ENCODE results near the gene CLSTN1.

Gene CLSTN1

GRCh38 chr1:9858293-9859035 is 34.7 kb upstream of the CLSTN1 start:
- H3K36me3 Mint-ChIP-seq = peaks cover 10% of the 10 kb centered on the region
- H3K9me3 Mint-ChIP-seq = no peaks in the 10 kb centered on the region
- H3K4me1 Mint-ChIP-seq = peaks cover 5% of the 10 kb centered on the region
- no peaks in the 10 kb centered on the region for H3K27me3 Mint-ChIP-seq
- H3K27ac Mint-ChIP-seq = no peak overlapping the region
- H3K4me3 Mint-ChIP-seq = no peak overlapping the region

- Mint-ChIP-seq H3K27me3 (no peaks in the 10 kb centered on the region), H3K4me1 (peaks cover 10% of the 10 kb centered on the region)
Measured at GRCh38 chr1:9855186-9855585, 31.4 kb upstream of the CLSTN1 start.

GRCh38 chr1:9853249-9853595 is 29.5 kb upstream of the CLSTN1 start:
- peaks cover 6% of the 10 kb centered on the region for H3K36me3 Mint-ChIP-seq
- H3K9me3 Mint-ChIP-seq = no peaks in the 10 kb centered on the region
- no peaks in the 10 kb centered on the region for H3K27me3 Mint-ChIP-seq
- H3K27ac Mint-ChIP-seq = no peak overlapping the region
- no peak overlapping the region for H3K4me3 Mint-ChIP-seq
- H3K4me1 Mint-ChIP-seq = peaks cover 10% of the 10 kb centered on the region

More at GRCh38 chr1:9855186-9855585, 31.4 kb upstream of the CLSTN1 start:
- Mint-ChIP-seq H3K4me3 (no peak overlapping the region), H3K36me3 (peaks cover 10% of the 10 kb centered on the region), H3K27ac (no peak overlapping the region), H3K9me3 (no peaks in the 10 kb centered on the region)

DNA sequence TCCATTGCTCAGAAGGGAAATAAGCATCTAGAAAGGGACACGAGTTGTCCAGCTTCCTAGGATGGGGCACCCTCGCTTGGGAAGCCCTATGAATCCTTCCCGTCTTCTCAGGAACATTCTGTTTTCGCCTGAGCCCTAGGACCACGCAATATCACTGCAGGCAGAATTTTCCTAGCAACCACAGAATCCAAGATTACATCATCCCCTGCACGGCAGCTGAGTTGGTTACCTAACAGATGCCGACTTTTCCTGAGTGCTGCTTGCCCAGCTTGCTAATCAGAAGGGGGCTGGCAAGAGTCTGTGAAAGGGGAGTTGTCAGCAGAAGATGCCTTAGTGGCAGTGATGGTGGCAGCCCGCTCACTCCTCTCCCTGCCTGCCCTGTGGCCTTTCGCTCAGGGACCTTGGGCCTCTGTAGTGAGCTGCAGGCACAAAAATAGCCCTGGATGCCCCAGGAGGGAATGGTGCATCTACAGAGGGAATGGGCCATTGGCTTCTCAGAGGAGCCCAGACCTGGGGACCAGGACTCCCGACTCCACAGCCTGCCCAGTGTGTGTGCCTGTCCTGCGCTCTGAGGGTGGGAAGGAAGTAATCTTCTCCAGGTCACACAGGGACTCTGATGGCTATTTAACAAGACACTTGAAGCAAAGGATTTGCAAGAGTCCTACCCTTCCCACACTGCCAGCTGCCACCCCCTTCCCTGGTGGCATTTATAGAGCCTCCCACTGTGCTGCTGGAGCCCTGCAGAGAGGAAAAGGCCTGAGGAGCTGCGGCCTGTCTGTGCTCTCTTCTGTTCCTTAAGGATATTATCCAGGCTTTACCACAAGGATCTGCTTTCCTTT is 28.9 kb upstream of the CLSTN1 start:
- Mint-ChIP-seq H3K27ac (no peak overlapping the region), H3K4me3 (no peak overlapping the region), H3K9me3 (no peaks in the 10 kb centered on the region), H3K27me3 (no peaks in the 10 kb centered on the region), H3K36me3 (peaks cover 6% of the 10 kb centered on the region), H3K4me1 (peaks cover 10% of the 10 kb centered on the region)

DNA sequence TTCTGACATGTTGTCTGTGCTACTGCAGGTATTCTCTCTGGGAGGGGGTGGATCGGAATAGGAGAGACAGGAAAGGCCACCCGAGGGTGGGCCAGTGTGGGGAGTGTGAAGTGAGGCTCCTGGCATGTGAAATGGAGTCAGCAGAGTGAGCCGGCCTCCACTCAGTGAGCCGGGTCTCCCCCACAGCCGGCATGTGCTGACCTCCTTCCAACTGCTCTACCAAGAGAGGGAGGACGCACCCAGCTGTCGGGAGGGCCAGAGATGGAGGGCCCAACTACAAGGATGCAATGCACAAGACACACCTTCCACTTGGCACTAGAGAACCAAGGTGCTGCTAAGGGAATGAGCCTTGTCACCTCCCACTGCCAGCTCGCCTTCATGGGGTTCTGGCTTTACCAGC is 28.2 kb upstream of the CLSTN1 start:
- Mint-ChIP-seq H3K9me3 (no peaks in the 10 kb centered on the region), H3K36me3 (peaks cover 6% of the 10 kb centered on the region), H3K4me1 (peaks cover 10% of the 10 kb centered on the region), H3K27ac (no peak overlapping the region), H3K27me3 (no peaks in the 10 kb centered on the region), H3K4me3 (no peak overlapping the region)

- H3K4me1 Mint-ChIP-seq = peaks cover 10% of the 10 kb centered on the region
- H3K27me3 Mint-ChIP-seq = no peaks in the 10 kb centered on the region
- no peak overlapping the region for H3K27ac Mint-ChIP-seq
- peaks cover 6% of the 10 kb centered on the region for H3K36me3 Mint-ChIP-seq
- H3K9me3 Mint-ChIP-seq = no peaks in the 10 kb centered on the region
- H3K4me3 Mint-ChIP-seq = peak overlapping the region; percentile 67
Measured at GRCh38 chr1:9850442-9851162, 26.8 kb upstream of the CLSTN1 start.

GRCh38 chr1:9849691-9850441 is 26.1 kb upstream of the CLSTN1 start:
- Mint-ChIP-seq H3K9me3 (no peaks in the 10 kb centered on the region), H3K4me1 (peaks cover 10% of the 10 kb centered on the region), H3K27ac (no peak overlapping the region), H3K4me3 (peak overlapping the region; percentile 67), H3K36me3 (peaks cover 6% of the 10 kb centered on the region), H3K27me3 (no peaks in the 10 kb centered on the region)

- H3K4me3 Mint-ChIP-seq = no peak overlapping the region
- no peak overlapping the region for H3K27ac Mint-ChIP-seq
- no peaks in the 10 kb centered on the region for H3K36me3 Mint-ChIP-seq
- no peaks in the 10 kb centered on the region for H3K9me3 Mint-ChIP-seq
- peaks cover 10% of the 10 kb centered on the region for H3K4me1 Mint-ChIP-seq
- no peaks in the 10 kb centered on the region for H3K27me3 Mint-ChIP-seq
Measured at GRCh38 chr1:9848022-9848421, 24.3 kb upstream of the CLSTN1 start.

DNA sequence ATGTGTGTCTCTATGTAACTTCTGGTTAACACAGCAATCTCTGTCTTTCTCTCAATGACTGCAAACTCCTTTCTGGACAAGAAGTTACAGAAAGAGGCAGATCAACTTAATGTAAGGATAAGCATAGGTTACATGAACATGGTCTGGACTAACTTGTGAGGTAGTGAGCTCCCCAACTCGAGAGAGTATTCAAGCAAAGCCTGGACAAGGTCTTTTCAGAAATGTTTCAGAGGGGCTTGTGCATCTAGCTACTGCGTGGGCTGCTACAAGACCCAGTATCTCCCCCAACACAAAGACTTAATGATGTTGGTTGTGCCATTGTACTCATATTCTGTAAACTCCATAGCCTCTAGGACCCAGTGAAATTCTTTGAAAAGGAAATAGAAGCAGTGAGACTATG is 23.5 kb upstream of the CLSTN1 start:
- H3K27ac Mint-ChIP-seq = no peak overlapping the region
- H3K36me3 Mint-ChIP-seq = no peaks in the 10 kb centered on the region
- H3K9me3 Mint-ChIP-seq = no peaks in the 10 kb centered on the region
- no peaks in the 10 kb centered on the region for H3K27me3 Mint-ChIP-seq
- H3K4me3 Mint-ChIP-seq = no peak overlapping the region
- peaks cover 10% of the 10 kb centered on the region for H3K4me1 Mint-ChIP-seq

GRCh38 chr1:9846611-9847171 is 22.9 kb upstream of the CLSTN1 start:
- Mint-ChIP-seq H3K27ac (no peak overlapping the region), H3K4me3 (no peak overlapping the region), H3K4me1 (peaks cover 10% of the 10 kb centered on the region), H3K9me3 (no peaks in the 10 kb centered on the region), H3K27me3 (no peaks in the 10 kb centered on the region), H3K36me3 (no peaks in the 10 kb centered on the region)

DNA sequence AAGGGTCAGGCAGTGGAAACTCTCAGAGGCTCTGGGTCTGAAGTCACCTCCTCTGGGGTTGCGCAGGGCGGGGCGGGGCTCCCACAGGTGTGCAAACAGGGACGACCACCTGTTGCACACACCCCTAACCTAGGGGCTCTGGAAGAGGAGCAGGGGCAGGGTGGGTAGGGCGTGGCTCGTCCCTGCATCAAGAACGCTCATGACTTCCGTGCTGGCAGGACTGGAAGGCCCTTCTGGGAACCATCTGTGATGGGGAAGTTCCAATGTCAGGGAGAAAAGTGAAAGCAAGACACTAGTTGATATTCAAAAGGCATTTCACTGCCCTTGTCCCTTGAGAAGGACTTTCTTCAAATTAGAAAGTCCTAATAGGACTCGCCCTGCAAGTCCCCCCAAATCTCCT is 22.1 kb upstream of the CLSTN1 start:
- H3K36me3 Mint-ChIP-seq = no peaks in the 10 kb centered on the region
- H3K27me3 Mint-ChIP-seq = no peaks in the 10 kb centered on the region
- H3K4me3 Mint-ChIP-seq = no peak overlapping the region
- peaks cover 10% of the 10 kb centered on the region for H3K4me1 Mint-ChIP-seq
- H3K9me3 Mint-ChIP-seq = no peaks in the 10 kb centered on the region
- no peak overlapping the region for H3K27ac Mint-ChIP-seq

DNA sequence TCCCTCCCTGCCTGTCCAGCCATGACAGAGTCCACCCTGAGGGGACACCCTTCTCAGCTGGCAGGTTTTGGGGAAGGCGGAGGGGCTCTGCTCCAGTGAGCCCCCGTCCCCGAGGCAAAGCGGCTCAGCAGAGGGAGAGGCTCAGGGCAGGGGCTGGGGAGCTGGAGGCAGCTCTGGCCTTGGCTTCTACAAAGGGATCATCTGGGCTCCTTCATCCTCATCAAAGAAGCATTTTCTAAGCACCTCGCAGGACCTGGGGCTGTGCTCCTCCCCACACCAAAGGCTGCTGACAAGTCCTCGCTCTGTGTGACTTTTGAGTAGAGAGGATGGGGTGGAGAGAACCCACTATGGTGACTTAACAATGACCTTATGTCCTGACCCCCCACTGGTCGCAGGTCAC is 21.0 kb upstream of the CLSTN1 start:
- H3K27ac Mint-ChIP-seq = no peak overlapping the region
- peaks cover under 1% of the 10 kb centered on the region for H3K4me1 Mint-ChIP-seq
- H3K36me3 Mint-ChIP-seq = no peaks in the 10 kb centered on the region
- H3K4me3 Mint-ChIP-seq = no peak overlapping the region
- no peaks in the 10 kb centered on the region for H3K27me3 Mint-ChIP-seq
- no peaks in the 10 kb centered on the region for H3K9me3 Mint-ChIP-seq

DNA sequence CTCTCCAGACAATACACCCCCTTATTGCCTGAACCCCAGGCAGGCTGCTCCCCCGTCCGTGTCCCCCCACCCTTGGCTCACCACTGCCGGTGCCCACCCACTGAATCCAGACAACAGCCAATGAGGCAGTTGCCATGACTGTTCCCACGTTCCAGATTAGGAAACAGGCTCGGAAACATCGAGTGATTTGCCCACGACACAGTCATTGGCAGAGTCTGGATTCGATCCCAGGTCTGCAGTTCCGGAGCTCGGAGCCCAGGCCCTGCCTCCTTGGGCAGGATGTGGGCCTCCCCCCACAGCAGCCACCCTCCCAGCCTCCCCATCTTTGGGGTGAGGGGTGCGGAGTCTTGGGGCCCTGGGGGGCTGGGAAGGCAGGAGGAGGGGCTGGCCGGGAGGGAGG is 20.3 kb upstream of the CLSTN1 start:
- no peak overlapping the region for H3K4me3 Mint-ChIP-seq
- H3K27ac Mint-ChIP-seq = no peak overlapping the region
- H3K4me1 Mint-ChIP-seq = no peaks in the 10 kb centered on the region
- no peaks in the 10 kb centered on the region for H3K36me3 Mint-ChIP-seq
- no peaks in the 10 kb centered on the region for H3K9me3 Mint-ChIP-seq
- no peaks in the 10 kb centered on the region for H3K27me3 Mint-ChIP-seq

DNA sequence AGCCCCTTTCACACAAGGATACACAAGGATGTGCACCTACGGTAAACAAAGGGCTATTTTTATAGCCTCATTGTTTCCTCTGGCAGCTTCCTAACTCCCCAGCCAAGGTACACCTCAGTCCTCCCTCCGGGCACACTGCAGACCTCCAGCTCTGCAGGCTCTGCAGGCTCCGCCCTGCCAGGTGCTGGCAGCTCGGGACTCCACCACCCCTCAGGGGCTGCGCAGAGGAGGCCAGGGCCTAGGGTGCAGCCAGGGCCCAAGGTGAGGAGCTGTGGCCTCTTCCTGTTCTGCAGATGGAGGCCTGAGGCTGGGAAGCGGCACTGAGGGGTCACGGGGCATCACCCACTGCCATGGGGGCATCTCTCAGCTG is 19.8 kb upstream of the CLSTN1 start:
- Mint-ChIP-seq H3K4me3 (no peak overlapping the region), H3K27me3 (no peaks in the 10 kb centered on the region), H3K4me1 (no peaks in the 10 kb centered on the region), H3K27ac (no peak overlapping the region), H3K9me3 (no peaks in the 10 kb centered on the region), H3K36me3 (no peaks in the 10 kb centered on the region)
